NCI-H2107 (cell line): ENCODE results near the gene KCTD19.

Experiments used
- DNase-seq: peaks from one replicate; lab custom pipeline; 2025; lab: John Stamatoyannopoulos, UW

The KCTD19 gene

DNA sequence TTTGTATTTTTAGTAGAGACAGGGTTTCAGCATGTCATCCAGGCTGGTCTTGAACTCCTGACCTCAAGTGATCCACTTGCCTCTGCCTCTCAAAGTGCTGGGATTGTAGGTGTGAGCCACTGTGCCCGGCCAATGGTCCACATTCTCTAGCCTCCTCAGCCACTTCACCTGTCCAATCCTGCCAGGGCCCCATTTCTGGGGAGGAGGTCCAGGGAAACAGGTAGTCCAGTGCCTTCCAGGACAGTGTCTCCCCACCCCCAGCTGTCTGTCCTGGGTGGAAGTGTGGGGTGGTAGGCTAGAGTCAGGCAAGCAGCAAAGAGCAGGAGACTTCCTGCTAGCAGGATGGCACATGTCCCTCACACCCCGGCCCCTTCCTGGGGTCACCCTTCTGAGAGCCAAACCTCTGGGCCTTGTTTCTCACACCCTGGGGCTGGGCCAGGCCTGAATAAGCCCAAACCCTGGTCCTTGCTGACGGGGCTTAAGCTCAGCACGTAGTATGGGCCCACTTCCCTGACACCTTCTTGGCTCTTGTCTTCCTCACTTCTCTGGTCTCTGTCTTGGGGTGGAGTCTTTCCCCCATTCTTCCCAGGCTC, 84.3 kb downstream of the KCTD19 start:
- no peak for DNase-seq

DNA sequence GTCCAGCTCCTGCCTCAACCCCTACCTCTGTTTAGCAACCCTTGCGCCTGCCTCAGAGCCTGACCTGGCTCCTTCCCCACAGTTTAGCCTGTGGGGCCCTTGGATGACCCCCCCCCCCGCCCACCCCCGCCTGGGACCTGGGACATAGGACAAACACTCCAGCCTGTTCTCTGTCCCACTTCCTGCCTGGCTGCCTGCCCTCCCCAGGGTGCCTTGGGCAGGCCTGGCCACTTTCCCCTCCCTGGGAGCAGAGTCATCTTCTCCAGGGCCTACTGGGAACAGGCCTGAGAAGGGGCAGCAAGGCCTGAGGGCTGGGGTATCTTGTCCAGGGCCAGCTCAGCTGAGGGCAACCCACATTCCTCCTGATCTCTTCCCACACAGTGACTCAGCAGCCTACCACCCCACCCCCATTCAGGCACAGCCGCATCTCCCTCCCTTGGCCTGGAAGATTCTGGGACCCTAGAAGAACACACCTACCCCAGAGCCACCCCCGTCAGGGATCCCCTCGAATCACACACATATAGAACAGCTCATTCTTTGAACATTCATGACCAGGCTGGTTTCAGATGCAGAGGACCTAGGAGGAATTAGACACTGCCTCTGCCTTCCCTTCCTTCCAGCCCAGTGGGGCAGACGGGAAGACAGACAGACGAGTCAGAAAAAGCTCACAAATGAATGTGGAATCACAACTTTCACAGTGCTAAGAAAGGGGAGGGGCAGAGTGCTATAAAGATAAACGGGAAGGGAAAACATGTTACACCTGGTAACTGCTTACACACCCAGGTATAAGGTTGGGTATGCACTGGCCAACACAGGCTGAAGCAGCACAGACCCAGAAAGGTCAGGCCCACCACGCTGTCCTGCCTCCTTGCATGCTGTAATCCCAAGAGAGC, 85.3 kb downstream of the KCTD19 start:
- DNase-seq: no peak

DNA sequence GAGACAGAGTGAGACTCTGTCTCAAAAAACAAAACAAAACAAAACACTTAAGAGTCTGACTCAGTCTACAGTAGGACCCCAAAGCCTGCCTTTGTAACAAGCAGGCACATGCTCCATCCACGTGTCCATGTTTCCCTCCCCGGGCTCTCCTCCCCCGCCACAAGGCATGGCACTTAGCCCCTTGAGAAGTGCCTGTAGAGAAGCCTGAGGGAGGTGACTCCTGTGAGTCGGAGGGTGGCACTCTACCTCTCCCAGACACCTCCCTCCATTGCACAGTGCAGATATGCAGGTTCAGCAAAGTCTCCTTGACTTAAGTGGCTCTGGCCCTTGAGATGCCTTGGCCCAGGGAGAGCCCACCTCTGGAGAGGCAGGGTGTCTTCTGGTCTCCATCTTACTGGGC, 86.0 kb downstream of the KCTD19 start:
- DNase-seq: no peak
